Smooth muscle cell (in vitro differentiated cells): Measurements from ENCODE around the gene UTS2B. TPM values are rescaled to one million over a fixed set of nuclear protein-coding genes. Genes with fewer than 3 reads are reported as not detected.
"Not testable (repeated sequence)": the region's sequence is repeated elsewhere in the genome, so short reads cannot be mapped to it uniquely, and the experiment has no call there.

Experiments
- DNase-seq: peaks from one replicate; lab custom pipeline; 2025; ENCODE audit not compliant: unreplicated experiment; lab: John Stamatoyannopoulos, UW
- H2AFZ ChIP-seq: fragments of 200-600 bp; sonication (generic); 2 replicates; pipeline ENCODE4 v1.6.0; 2016; ENCODE audit warnings: antibody characterized with exemption, low read depth, mild to moderate bottlenecking
- H3F3A ChIP-seq: fragments of 200-600 bp; sonication (generic); 2 replicates; pipeline ENCODE4 v1.6.0; 2017; ENCODE audit warnings: antibody characterized with exemption, low read depth
- H3K27ac ChIP-seq: fragments of 200-600 bp; sonication (generic); 2 replicates; pipeline ENCODE4 v1.5.1; 2016; ENCODE audit warnings: low read depth, mild to moderate bottlenecking
- H3K27me3 ChIP-seq: fragments of 200-600 bp; sonication (generic); 2 replicates; pipeline ENCODE4 v1.6.1; 2016; ENCODE audit warnings: low read depth, mild to moderate bottlenecking
- H3K36me3 ChIP-seq: fragments of 200-600 bp; sonication (generic); 2 replicates; pipeline ENCODE4 v1.5.1; 2016; ENCODE audit warnings: low read depth
- H3K4me1 ChIP-seq: fragments of 200-600 bp; sonication (generic); 2 replicates; pipeline ENCODE4 v1.5.1; 2016; ENCODE audit warnings: low read depth
- H3K4me2 ChIP-seq: fragments of 200-600 bp; sonication (generic); 2 replicates; pipeline ENCODE4 v1.6.0; 2016; ENCODE audit warnings: mild to moderate bottlenecking
- H3K4me3 ChIP-seq: fragments of 200-600 bp; sonication (generic); 2 replicates; pipeline ENCODE4 v1.5.1; 2016; ENCODE audit warnings: mild to moderate bottlenecking
- H3K79me2 ChIP-seq: fragments of 200-600 bp; sonication (generic); 2 replicates; pipeline ENCODE4 v1.6.0; 2016; ENCODE audit warnings: low read depth, mild to moderate bottlenecking
- H3K9ac ChIP-seq: fragments of 200-600 bp; sonication (generic); 2 replicates; pipeline ENCODE4 v1.6.0; 2016; ENCODE audit warnings: low read depth
- H3K9me3 ChIP-seq: fragments of 200-600 bp; sonication (generic); replicated peaks from 2 replicates; pipeline ENCODE4 v1.5.1; 2016; ENCODE audit warnings: low read depth
- H4K20me1 ChIP-seq: fragments of 200-600 bp; sonication (generic); 2 replicates; pipeline ENCODE4 v1.6.0; 2016; ENCODE audit warnings: low read depth
- CTCF ChIP-seq: fragments of 200-600 bp; sonication (generic); IDR thresholded peaks from 2 replicates; pipeline ENCODE4 v1.5.1; 2017; ENCODE audit warnings: borderline replicate concordance, mild to moderate bottlenecking, antibody characterized with exemption; ENCODE audit not compliant: insufficient read depth, poor library complexity, severe bottlenecking
- WGBS: methylation state at CpG from one replicate; pipeline ENCODE4 v1.1.7; 2016; ENCODE audit warnings: low lambda C conversion rate; 5-methylcytosine and 5-hydroxymethylcytosine counted together
- polyA plus RNA-seq: library from polyadenylated mRNA; unstranded; fragments of >200 nt; fragmentation: Nextera tagmentation; extraction: Ambion mirVana; gene quantifications from 2 replicates; pipeline ENCODE4 v1.2.1, GENCODE V29; 2016
- total RNA-seq: library from RNA; depleted of rRNA; stranded (reverse); fragments of >200 nt; gene quantifications from 2 replicates; pipeline ENCODE4 v1.2.3, GENCODE V29; 2014

Gene UTS2B
- total and polyA plus RNA-seq, 2 experiments from 2014 or later, result 1.1 TPM; not detected in 1

- WGBS, result 75% methylated on average over 4 of the region's 4 CpGs
- DNase-seq, result no peak
- no peak overlapping the region for H3K27ac ChIP-seq
Measured at GRCh38 chr3:191282251-191283185, 47.8 kb downstream of the UTS2B start.

GRCh38 chr3:191280882-191281281, 49.4 kb downstream of the UTS2B start:
- Histone ChIP-seq H3K27ac (no peak overlapping the region), H3K9ac (no peak overlapping the region)
- no peak for TF ChIP-seq CTCF

More at GRCh38 chr3:191282251-191283185, 47.8 kb downstream of the UTS2B start:
- no peak overlapping the region for H2AFZ ChIP-seq
- H3K9me3 ChIP-seq, result no peaks in the 10 kb centered on the region
- H3K27me3 ChIP-seq, result no peaks in the 10 kb centered on the region
- no peaks in the 10 kb centered on the region for H3K79me2 ChIP-seq
- no peak overlapping the region for H3K9ac ChIP-seq
- no peaks in the 10 kb centered on the region for H4K20me1 ChIP-seq
- no peak overlapping the region for H3K4me3 ChIP-seq
- no peak overlapping the region for H3K4me2 ChIP-seq
- H3K36me3 ChIP-seq, result no peaks in the 10 kb centered on the region
- H3F3A ChIP-seq, result no peaks in the 10 kb centered on the region
- no peak for TF ChIP-seq CTCF
- H3K4me1 ChIP-seq, result no peaks in the 10 kb centered on the region

GRCh38 chr3:191280111-191280510, 50.2 kb downstream of the UTS2B start:
- H3K9ac ChIP-seq, result no peak overlapping the region
- no peaks in the 10 kb centered on the region for H3F3A ChIP-seq
- no peaks in the 10 kb centered on the region for H3K36me3 ChIP-seq
- DNase-seq, result no peak
- no peak overlapping the region for H3K27ac ChIP-seq
- no peaks in the 10 kb centered on the region for H3K79me2 ChIP-seq
- H2AFZ ChIP-seq, result no peak overlapping the region
- H3K4me2 ChIP-seq, result no peak overlapping the region
- WGBS, result 77% methylated on average over 1 of the region's 1 CpG
- H4K20me1 ChIP-seq, result no peaks in the 10 kb centered on the region
- no peak overlapping the region for H3K4me3 ChIP-seq
- H3K4me1 ChIP-seq, result no peaks in the 10 kb centered on the region
- no peaks in the 10 kb centered on the region for H3K27me3 ChIP-seq
- H3K9me3 ChIP-seq, result no peaks in the 10 kb centered on the region
- TF ChIP-seq CTCF, result no peak

More at GRCh38 chr3:191280882-191281281, 49.4 kb downstream of the UTS2B start:
- H3K9me3 ChIP-seq, result no peaks in the 10 kb centered on the region
- H3K4me2 ChIP-seq, result no peak overlapping the region
- H4K20me1 ChIP-seq, result no peaks in the 10 kb centered on the region
- H3K36me3 ChIP-seq, result no peaks in the 10 kb centered on the region
- H3K79me2 ChIP-seq, result no peaks in the 10 kb centered on the region
- no peaks in the 10 kb centered on the region for H3K27me3 ChIP-seq
- H3K4me1 ChIP-seq, result no peaks in the 10 kb centered on the region
- H3K4me3 ChIP-seq, result no peak overlapping the region
- DNase-seq, result no peak
- H3F3A ChIP-seq, result no peaks in the 10 kb centered on the region
- H2AFZ ChIP-seq, result no peak overlapping the region

- Histone ChIP-seq H3K9ac (no peak overlapping the region), H3K79me2 (no peaks in the 10 kb centered on the region), H3K4me2 (no peak overlapping the region), H3K36me3 (no peaks in the 10 kb centered on the region), H3K27ac (no peak overlapping the region), H3K4me1 (no peaks in the 10 kb centered on the region), H3K9me3 (no peaks in the 10 kb centered on the region), H4K20me1 (no peaks in the 10 kb centered on the region), H2AFZ (no peak overlapping the region), H3F3A (no peaks in the 10 kb centered on the region), H3K27me3 (no peaks in the 10 kb centered on the region), H3K4me3 (no peak overlapping the region)
- DNase-seq, result no peak
- no peak for TF ChIP-seq CTCF
Measured at GRCh38 chr3:191275751-191276150, 54.6 kb downstream of the UTS2B start.

- not testable (repeated sequence) for H3K9me3 ChIP-seq, H2AFZ ChIP-seq, DNase-seq, H3K4me1 ChIP-seq, H3F3A ChIP-seq, H3K79me2 ChIP-seq, H3K27ac ChIP-seq, H3K4me2 ChIP-seq, H3K9ac ChIP-seq, H3K4me3 ChIP-seq, H3K27me3 ChIP-seq, H4K20me1 ChIP-seq, H3K36me3 ChIP-seq
- 95% methylated on average over 14 of the region's 14 CpGs for WGBS
Measured at GRCh38 chr3:191275244-191275643, 55.1 kb downstream of the UTS2B start.
